Upper lobe of left lung (tissue), 4 donors: ENCODE measurements around the gene RNF213.

Experiments used
- CTCF ChIP-seq, 6 experiments: fragments of 450-650 bp in 4 of 6; fragments of 200-600 bp in 2 of 6; sonication (generic) in 2 of 6; IDR thresholded peaks; one replicate each; pipeline ENCODE4 v1.5.1; 2016 to 2019; ENCODE audit warnings: antibody characterized with exemption in 6 of 6
- EP300 ChIP-seq, 4 donors: sonication (generic); formaldehyde crosslinking; IDR thresholded peaks; one replicate each; pipeline ENCODE4 v1.5.1; 2017; ENCODE audit warnings: antibody characterized with exemption in 4 of 4, control low read depth in 2 of 4
- POLR2A ChIP-seq, 4 donors: fragments of 450-650 bp; IDR thresholded peaks; one replicate each; pipeline ENCODE4 v1.5.1; 2016 to 2017; ENCODE audit warnings: antibody characterized with exemption in 4 of 4, mild to moderate bottlenecking in 2 of 4

DNA sequence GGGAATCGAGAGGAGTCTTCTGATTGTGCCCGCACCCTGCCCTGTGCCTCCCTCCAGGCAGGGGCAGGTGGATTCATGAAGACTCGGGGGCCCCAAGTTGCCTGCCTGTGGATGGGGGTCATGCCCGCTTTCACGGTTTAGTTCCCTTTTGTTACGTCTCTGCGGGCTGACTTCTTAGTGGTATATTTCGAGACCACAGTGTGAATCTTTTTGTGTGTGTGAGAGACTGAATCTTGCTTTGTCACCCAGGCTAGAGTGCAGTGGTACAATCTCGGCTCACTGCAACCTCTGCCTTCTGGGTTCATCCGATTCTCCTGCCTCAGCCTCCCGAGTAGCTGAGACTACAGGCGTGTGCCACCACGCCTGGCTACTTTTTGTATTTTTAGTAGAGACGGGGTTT lies 18.1 kb upstream of the RNF213 start:
- TF ChIP-seq POLR2A (IDR thresholded peaks at IDR 0.05) (no peak), CTCF (IDR thresholded peaks at IDR 0.05) (no peak), EP300 (IDR thresholded peaks at IDR 0.05) (no peak)
